Prostate gland (tissue), 2 donors: Measurements from ENCODE around the gene EPM2A.

Source experiments
- CTCF ChIP-seq, 4 experiments: fragments of 200-600 bp in 2 of 4; fragments of 450-650 bp in 2 of 4; sonication (generic) in 2 of 4; IDR thresholded peaks; 1 replicate in 3 of 4; 2 replicates in 1 of 4; pipeline ENCODE4 v1.5.1; 2016 to 2019; ENCODE audit warnings: antibody characterized with exemption in 4 of 4, mild to moderate bottlenecking in 2 of 4, moderate library complexity in 2 of 4
- POLR2A ChIP-seq: fragments of 450-650 bp; IDR thresholded peaks from one replicate; pipeline ENCODE4 v1.6.1; 2016; ENCODE audit warnings: antibody characterized with exemption, mild to moderate bottlenecking

- TF ChIP-seq POLR2A (no peak), CTCF (IDR thresholded peaks at IDR 0.05) (no peak)
These were observed 44.4 kb downstream of the EPM2A start for GRCh38 chr6:145690969-145691368.
